T1000 (cell line): ENCODE results near the gene GJA3.

Experiments used
- DNase-seq: peaks from one replicate; lab custom pipeline; 2025; ENCODE audit warnings: mixed read lengths; lab: John Stamatoyannopoulos, UW

The GJA3 gene

DNA sequence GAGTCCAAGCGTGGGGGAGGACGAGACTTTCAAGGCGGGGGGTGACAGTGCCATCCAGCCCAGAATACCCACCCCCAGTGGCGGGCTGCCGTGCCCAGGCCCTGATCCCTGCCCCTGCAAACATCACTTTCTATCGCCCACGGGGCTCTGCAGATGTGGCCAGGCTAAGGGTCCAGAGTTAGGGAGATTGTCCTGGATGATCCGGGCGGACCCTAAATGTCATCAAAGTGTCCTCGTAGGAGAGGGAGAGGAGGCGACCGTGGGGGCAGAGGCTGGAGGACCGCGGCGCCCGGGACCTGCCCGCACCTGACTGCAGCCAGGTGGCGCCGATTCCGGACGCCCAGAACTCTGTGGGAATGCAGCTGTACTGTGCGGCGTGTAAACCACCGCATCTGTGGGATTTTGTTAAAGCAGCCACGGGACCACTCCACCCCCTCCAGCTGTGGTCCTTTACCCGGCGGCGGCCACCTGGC lies 32.4 kb downstream of the GJA3 start:
- no peak for DNase-seq

DNA sequence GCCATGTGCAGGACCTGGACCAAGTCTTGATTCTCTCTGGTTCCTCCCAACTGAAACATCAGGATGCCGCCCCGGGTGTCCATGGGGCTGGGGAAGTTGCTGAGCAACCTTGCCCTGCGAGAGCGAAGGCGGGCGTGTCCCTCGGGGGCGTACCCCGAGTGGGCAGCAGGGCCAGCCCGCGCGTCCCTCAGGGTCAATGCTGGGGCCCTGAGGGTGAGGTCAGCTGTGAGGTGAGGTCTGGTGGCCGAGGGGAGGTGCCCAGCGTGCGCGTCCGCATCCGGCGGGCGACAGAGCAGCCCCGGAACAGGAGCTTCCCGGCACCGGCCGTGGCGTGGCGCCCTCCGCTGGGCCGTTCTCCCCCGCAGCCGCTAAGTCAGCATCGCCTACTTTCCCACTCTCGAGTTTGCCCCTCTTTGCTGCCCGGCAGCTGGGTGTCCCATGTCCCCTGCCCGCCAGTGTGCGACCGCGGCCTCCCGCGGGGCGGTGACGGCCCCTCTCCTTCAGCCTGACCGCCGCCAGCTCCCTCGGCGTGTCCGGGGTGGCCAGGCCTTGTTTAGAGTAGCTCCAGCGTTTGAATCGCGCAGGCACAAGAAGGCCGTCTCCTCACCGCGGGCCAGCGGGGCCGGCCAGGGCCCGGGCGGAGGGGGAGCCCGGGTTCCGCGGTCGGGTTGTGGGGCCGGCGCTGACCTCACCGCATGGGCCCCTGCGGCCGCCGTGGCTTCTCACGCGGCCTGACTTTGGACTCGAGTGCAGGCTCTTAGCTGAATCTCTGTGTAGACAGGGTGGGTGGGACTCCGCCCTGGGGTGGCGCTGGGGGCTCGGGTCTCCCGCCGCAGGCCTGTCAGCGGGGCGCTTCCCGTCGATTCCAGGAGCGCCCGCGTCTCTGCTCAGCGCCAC lies 33.0 kb downstream of the GJA3 start:
- no peak for DNase-seq

DNA sequence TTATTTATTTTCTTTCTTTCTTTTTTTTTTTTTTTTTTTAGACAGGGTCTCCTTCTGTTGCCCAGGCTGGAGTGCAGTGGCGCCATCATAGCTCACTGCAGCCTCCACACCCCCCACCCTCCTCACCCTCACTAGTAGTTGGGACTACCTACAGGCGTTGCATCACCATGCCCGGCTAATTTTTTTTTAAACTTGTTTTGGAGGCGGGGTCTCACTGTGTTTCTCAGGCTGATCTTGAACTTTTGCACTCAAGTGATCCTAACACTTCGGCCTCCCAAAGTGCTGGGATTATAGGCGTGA lies 33.6 kb downstream of the GJA3 start:
- DNase-seq, result no peak

DNA sequence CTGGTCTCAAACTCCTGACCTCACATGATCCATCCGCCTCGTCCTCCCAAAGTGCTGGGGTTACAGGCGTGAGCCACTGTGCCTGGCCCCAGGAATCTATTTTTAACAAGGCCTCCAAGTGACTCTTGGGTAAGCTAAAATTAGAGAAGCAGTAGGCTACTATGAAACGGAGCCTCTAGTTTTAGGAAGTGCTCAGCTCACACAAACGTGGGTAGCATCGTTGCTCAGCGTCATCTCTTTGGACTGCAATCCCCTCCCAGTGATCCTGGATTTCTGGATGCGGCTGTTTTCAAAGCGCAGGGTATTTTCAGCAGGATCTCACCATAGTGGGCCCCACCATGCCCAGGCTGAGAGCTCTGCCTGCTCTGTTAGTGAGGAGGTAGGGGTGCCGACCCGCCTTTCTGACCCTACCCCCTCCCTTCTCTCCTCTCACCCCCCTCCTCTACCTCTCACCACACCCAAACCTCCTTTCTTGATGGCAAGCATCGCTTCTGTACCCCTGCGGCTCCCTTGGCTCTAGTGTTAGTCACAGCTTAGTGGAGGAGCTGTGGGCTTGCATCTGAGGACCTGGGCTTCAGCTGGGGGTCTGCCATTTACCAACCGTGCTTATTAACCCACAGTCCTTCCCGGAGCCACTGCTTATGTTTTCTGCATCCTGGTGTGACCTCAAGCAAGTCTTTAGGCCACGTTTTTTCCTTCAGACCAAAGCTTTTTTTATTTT lies 34.2 kb downstream of the GJA3 start:
- no peak for DNase-seq

DNA sequence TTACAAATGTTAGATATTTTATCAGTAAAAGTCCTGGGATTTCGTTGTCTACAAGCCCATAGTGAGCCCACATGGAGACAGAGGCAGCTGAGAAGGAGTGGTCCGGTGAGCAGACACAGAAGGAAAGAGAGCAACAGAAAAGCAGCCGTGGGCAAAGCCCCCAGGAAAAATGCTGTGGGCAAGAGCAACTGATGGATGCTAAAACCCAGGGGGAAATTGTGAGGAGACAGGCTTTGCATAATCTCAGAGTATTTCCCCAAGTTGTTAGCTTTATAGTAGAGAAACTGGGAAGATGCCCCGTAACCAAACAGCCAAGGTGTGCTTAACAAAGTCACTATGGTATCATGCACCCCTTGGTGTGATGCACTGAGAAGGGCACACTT lies 35.1 kb downstream of the GJA3 start:
- DNase-seq, result no peak

DNA sequence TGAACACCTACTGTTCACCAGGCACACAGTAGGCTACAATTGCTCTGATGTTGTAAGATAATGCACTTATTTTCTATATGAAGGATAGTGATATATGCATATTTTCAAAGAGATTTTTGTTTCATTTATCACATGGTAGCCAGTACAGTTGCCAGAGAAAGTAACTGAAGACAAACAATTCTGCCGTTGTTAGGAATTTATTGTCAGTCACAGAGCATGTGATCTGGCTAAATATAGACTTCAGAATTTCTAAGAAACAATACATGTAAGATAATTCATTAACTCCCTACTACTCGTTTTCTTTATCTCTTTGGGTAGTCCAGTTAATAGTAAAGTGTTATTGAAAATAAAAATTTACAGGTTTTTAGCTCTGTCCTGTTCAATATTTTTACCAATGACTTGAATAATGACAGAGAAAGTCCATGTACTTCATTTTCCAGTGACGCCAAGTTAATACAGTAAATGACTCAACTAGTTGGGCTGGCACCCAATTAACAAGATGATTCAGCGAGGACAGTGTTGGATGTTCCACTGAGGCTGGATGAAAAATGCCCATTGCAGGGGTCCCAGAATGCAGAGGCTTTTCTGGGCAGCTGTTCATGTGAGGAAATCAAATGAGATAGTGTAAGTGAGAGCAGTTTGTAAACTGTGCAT lies 35.6 kb downstream of the GJA3 start:
- DNase-seq, result no peak

DNA sequence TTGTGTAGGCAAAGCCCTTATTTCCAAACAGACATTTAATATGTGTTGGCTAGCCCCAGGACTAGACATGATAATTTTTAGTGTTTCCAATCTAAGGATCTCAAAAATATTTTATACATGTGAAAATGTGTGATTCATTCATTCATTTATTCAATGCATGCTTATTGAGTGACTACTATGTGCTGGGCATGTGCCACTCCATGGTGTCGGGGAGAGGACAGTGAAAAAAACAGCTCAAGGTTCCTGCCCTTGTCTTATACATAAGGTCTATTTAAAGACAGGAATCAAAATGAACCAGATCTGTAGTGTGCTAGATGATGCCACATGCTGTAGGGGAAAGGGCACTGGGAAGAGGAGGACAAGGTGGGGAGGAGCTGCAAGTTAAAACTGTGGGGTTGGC lies 36.5 kb downstream of the GJA3 start:
- no peak for DNase-seq

DNA sequence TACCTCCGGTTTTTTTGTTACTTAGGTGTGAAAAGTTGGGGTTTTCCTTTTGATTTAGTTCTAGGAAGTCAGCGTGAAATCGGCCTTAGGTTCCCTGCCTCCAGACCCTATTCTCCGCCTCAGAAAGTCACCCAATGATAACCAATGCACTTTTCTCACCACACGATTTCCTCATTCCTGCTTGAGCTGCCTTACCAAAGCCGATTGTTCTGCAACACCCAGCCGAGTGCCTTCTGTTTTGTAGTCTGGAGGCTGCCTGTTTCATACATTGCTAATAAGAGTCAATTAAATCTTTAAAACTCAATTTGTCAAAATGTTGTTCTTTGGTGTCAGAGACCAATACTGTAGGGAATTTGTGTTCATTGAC lies 39.7 kb downstream of the GJA3 start:
- no peak for DNase-seq

DNA sequence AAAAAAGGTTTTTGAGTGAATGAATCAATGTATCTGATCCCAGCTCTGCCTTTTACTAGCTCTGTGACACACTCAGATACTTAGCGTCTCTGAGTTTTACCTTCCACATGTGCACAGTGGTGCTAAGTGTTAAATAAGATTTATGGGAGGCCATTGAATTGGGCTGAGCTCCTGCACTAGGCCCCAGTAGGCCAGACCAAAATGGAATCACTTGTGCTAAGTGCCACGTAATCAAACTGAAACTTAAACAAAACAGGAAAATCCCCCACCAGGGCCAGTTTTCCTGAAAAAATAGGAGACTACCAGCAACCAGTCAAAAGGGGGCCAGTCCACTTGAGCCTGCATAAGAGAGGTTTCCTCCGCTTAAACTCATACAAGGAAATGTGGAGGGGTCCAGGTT lies 40.9 kb downstream of the GJA3 start:
- no peak for DNase-seq

DNA sequence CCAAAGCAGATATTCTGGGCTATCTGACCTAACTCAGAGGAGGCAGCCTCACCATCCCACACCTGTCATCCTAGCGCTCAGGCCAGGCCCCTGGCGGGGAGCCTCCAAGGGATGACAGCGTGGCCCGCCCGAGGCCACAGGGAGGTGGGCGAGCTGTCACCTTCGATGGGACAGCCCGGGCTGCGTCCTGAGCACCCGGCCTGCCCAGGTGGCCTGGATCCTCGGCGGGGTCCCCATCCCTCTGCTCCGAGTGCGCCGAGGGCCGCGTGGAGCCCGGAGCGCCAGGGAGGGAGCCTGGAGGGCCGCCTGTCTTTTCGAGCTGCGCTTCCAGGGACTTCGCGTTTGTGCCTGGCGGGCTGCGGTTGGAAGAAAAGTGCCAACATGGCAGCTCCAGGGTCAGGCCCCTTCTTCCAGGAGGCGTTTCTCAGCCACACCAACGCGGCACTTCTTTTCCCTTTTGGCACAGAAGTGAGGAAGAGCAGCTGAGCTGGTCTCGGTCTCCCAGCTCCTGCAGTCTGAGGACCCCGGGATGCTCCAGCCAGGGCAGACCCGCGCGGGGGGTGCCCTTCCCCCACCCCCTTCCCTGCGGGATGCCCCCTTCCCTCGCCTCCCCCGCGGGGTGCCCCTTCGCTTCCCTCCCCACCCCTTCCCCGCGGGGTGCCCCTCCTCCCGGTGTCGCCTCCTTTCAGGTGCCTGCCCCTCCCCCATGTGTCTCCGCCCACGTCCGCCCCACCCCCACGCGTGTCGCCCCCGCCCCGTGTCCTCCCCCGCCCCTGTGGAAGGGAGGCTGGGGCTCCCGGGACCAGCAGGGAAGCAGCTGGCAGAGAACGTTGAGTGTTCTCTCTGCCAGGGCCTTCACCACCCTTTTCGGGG lies 42.3 kb downstream of the GJA3 start:
- DNase-seq, result no peak

DNA sequence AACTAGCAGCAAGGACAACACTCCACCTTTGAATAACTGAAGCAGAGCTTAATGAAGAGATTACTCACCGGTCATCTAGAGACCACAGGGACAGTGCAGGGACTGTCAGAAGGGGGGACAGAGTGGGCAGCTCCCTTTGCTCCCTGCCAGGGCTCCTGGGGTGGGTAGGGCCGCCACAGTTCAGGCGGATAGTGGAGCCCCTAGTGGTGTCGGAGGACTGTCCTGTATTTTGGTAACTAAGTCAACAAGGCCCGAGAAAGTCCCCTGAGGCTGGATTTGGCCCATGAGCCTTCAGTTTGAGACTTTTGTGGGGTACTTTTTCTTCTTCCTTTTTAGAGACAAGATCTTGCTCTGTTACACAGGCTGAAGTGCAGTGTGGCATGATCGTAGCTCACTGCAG lies 44.6 kb downstream of the GJA3 start:
- DNase-seq, result no peak

DNA sequence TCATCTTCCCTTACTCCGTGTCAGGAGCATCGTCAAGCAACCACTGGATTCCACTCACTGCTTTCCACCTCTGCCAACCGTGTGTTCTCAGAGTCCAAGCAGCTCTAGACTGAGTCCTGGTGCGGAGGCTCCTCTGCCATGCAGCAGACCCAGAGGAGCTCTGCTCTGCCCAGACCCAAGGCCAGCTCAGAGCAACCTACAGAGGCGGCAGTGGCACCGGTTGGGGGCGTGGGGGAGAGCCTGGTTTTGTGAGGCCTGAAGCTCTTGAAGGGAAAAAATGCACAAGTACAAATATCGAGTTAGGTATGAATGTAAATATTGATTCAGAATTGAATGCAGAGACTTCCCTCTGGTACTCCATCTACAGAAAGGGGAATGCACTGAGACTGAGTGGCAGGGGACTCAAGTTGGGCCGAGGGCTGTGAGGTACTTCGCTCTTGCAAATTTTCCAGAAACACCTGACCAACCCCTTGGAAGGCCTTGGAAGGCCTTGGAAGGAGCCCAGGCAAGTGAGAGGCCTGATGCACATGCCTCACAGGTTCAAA lies 46.7 kb downstream of the GJA3 start:
- DNase-seq, result no peak

DNA sequence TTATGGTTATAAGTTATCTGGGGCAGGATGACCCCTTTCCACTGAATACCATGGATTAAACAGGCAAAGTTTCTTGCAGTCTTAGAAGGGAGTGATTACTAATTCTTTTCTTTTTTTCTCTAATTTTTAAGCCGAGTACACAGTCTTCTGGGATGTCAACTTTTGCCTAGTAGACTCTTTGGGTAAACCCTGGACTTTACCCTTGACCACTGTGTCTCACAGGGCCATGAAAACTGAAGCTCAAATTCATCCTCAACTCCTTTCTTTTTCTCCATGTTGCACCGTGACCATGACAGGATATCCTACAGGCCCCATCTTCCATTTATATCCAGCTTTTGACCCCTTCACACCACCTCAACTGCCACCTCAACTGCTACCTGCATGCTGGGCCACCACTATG lies 51.8 kb downstream of the GJA3 start:
- DNase-seq, result no peak

DNA sequence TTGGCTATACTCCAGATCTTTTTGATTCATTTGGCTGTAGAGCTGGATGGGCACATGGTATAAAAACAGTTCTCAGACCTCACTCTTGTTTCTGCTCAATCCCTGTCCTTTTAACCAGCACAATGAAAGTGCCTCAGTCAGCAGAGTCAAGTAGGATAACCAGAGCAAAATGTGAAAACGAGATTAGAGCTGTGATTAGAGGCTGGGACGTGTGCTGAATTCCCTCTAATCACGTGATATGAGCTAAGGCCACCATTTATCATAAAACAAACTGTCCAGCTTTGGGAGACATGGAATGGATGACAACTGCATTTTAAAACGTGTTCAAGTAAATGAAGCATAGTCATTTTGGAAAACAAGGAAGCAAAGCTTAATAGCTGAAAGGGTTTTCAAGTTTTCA lies 54.1 kb downstream of the GJA3 start:
- DNase-seq, result no peak

DNA sequence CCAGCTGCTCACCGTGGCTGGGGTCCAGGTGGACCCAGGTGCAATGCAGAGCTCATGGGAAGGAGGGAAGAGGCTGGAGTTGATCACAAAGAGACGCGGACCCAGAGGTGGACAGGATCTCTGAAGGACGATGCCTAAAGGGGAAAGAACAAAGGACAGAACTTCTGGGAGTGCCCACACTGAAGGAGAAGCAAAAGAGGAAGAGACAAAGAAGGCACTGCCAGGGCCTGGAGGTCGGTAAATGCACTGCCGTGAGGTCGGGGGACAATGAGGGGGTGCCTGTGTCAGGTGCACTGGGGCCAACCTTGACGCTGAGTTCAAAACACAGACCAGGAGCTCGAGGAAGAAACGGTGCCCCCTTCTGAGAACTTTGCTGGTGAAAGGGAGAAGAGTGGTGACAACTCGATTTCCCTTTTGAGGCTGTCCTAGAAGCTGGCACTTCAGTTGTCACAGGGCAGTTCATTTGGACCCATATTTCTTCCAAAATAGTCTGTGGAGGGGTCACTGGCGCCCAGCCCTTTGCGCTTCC lies 55.6 kb downstream of the GJA3 start:
- DNase-seq, result no peak

DNA sequence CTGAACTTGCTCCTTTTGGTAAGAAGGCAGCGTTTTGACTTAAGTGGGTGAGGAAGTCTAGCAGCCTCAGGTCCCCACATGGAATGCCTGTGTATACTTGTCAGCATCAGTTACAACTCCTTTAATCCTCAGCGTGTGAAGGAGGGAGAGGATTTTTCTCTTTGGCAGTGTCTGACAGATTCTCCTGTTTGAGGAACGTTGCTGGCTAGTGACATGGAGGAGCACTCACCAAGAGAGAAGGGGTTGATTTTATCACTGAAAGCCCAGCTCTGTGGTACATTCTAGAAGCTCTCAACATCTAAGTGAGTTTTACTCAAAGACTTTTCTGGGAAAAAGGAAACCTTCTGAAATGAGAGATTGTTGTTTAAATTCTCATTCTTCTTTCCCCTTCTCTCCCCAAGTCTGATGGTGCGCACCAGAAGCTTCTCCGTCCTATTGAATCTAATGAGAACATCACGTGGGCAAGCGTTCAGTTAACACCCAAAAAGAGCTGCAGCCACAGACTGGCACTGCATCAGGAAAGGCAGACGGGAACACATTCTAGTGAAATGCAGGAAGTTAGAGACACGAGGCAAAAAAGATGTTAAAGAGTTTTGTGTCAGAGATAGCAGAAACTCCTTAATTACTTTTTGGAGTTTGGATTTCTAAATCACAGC lies 58.2 kb downstream of the GJA3 start:
- DNase-seq, result no peak

DNA sequence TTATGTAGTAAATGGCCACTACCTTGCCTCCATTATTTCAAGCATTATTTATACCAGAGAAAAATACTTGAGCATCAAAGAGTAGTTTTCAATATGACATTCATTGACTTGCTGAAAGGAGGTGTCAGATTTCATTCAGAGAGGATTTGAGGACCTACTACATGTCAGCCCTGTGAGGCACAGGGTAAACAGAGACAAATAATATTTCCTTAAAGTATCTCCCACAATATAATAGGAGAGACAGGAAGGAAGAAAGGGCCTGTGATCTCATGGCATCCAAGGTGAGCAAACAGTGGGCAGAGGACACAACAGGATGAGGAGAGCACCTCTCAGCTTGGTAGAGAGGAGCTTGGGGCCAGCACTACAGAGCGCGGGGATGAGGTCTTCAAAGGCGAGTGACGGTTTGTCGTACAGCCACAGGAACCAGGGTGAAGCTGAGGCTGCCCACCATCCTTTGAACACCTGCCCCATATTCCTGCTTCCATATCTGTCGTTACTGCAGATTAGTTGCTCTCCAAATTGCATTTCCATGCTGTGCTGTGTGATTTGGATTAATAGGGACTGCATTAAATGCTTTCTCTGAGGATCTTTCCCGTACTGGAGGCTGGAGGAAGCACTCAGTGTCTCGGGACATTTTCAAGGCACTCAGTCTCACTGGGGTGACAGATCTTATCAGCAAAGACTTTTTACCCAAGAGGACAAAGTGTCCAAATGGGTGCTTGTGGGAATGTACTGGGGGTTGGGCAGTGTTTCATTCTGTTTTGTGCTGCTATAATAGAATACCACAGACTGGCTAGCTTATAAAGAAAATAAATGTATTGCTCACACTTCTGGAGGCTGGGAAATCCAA lies 59.2 kb downstream of the GJA3 start:
- no peak for DNase-seq

DNA sequence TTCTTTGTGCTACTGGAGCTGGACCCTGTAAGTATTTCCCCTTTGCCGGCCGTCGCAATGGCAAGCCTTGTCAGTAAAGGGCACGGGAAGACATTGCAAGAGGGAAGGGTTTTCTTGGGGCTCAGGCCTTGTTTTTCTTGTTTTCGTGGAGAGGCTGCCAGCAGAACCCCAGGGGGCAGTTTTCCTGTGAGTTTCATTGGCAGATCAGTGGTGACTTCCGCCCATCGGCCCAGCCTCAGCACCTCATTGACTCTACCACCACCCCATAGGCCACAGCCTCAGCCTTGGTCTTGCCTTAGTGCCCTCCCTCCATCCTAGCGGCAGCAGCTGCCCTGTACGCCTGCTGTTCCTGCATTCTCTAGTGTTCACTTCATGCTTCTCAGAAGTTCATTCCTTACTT lies 61.5 kb downstream of the GJA3 start:
- no peak for DNase-seq

DNA sequence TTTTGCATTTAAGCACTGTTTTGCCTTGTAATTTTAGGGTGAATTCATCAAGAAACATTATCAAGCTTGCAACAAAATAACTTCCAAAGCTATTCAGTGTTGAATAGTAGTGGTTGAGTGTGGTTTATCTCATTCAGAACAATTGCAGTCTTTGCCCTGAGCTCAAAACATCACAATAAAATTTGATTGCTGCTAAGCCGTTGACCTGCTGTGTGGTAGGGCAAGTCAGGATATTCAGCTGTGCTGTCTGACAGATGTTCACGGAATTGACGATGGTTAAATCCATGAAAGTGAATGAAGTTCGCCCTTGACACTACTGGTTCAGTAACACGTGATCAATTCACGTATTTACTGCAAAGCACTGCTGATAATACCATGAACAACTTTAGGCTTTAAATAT lies 66.9 kb downstream of the GJA3 start:
- no peak for DNase-seq

DNA sequence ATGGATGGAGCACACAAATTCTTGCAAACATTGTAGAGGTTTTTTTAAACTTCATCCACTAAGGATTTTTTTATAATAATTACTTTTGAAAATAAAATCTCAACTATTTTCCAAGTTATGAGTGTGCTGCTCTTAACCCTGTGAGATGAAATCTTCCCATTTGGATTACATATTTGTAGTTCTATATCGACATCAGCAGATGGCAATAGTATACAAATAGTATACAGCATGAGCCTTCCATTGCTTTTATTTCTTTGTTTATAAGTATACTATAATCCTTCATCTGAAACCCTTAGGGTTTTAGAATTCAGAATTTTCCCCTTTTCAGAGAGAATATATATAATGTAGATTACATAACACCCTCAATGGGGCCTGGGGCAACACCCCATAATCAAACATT lies 70.5 kb downstream of the GJA3 start:
- DNase-seq, result no peak
